ENCODE results near the gene TARS2.

Gene TARS2

DNA sequence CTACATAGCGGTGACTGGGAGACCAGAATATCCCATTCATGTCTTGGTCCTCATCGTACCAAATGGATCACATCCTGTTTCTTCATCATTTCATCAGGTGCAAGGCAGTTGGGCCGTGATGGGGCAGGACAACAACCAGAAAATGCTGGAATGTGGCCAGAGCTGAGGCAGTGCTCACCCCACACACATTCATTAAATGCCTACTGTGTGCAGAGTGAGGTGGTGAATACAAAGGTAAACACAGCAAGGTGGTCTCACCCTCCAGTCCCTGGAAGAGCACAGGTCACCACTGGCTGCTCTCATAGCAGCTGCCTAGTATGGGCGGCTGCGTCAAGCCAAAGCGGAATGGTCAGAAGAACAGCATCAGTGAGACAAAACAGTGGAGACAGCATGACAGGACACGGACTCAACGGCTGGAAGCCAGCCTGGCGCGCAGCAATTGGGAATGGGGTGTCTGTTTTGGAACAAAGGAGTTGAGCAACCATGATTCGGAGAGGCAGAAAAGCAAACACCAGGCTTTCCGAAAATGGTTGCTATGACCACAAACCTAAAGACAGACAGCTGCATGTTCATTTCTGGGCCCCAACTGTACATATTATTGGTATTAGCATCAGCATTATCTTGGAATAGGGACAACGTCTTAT is 56.4 kb downstream of the TARS2 start:
- no peak for DNase-seq

DNA sequence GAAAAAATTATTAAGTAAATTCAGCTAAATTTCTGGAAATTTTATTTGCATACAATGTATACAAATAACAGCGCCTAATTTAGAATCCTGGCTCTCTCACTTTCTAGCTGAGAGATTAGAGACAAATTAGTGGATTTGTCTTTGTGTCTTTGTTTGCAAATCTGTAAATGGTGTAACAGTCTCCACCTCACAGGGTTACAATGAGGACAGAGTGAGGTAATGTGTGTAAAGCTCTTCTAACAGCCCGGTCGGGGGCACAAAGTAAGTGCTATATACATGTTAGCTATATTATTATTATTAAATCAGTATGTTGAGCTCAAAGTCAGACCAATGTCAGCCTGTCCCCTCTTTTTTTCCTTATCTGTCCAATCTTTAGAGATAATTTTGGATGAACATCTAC is 57.0 kb downstream of the TARS2 start:
- no peak for DNase-seq

DNA sequence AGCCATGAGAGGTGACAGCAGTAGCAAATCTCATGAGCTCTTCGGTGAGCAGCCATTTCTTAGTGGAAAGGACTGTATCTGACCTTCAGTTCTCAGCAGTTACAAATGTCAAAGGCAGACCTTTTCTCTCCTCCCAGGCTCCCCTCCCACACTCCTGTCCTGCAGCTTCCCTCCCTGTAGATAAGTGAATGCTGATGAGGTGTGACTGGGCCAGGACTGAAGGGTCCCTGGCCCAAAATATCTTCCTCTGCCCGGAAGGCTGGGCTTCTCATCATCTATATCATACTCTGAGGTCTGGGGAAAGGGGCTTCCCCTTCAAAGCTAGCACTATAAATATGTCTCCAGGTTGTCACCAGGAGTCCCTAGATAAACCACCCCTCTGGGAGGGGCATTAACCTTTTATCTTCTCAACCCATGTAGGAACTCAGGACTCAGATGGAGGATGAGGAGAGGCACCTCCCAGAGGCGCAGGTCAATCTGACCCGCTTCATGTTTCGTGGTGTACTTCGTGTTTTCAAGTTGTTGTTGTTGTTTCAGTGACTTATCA is 58.3 kb downstream of the TARS2 start:
- no peak for DNase-seq

GRCh38 chr1:150546294-150546937 is 59.2 kb downstream of the TARS2 start:
- DNase-seq = no peak

GRCh38 chr1:150548324-150548631 is 61.1 kb downstream of the TARS2 start:
- DNase-seq = no peak

GRCh38 chr1:150548632-150549495 is 61.6 kb downstream of the TARS2 start, which contains the start of gene ADAMTSL4:
Gene ADAMTSL4, plus strand, starts transcription at chr1:150549408. Its CDS starts 2,881 bp downstream, at chr1:150552289.
- DNase-seq = peak; percentile 69

DNA sequence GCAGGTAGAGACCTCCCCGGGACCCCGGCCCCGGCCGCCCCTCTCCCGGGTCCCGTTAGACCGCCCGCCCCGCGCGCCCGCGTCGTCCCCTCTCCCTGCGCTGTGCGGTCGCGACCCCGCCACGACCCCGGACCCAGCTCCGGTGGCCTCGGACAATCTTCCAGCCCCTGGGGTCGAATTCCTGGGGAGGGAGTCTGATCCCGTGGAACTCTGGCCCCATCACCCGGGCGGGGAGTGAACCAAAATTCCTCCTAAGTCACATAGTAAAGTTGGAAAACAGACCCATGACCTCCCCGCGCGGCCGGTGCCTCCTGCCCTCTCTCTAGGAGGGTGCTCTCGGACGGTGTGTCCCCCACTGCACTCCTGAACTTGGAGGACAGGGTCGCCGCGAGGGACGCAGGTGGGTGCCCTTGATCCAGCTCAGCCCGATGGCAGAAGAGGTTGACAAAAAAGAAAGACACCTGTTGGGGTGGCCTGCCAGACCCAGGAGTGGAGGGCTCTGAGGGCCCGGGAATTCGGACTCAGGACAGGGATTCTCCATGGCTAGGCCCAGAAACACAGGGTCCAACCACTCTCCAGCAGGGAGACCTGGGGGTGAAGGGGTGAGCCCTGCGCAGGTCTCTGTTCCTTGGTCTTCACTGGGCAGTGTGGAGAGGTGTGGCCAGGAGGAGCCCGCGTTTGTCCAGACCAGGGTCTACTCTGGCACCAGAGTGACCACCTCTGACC is 62.4 kb downstream of the TARS2 start:
- no peak for DNase-seq

GRCh38 chr1:150550222-150551050 is 63.2 kb downstream of the TARS2 start:
- no peak for DNase-seq

DNA sequence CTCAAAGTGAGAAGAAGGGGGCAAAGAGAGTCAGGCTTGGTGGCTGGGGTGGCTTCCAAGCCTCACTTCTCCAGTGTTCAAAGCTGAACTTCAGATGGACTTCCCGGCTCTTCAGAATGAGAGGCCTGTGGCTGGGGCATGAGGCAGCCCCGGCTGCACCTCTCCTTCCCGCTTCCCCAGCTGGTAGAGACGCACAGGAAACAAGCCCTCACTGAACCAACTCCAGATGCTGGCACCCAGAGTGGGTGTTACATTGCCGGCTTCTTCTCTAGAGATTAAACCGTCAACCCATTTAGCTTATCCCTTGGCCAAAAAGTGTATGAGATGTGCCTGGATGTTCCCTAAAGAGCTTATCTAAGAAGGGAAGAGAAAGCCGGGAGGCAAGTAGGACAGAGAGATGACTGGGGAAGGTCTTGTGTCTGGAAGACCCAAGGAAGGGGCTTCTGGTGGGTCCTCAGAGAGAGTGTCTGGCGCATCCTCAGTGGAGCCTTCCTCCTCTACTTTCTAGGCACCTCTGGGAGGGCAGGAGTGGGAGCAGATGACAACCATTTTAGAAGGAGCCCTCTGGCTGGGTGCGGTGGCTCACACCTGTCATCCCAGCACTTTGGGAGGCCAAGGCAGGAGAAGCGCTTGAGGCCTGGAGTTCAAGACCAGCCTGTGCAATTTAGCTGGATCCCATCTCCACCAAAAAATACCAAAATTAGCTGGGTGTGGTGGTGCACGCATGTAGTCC is 64.0 kb downstream of the TARS2 start:
- DNase-seq = peak; percentile 49

- no peak for DNase-seq
Observed at GRCh38 chr1:150551784-150552127, 64.5 kb downstream of the TARS2 start.

DNA sequence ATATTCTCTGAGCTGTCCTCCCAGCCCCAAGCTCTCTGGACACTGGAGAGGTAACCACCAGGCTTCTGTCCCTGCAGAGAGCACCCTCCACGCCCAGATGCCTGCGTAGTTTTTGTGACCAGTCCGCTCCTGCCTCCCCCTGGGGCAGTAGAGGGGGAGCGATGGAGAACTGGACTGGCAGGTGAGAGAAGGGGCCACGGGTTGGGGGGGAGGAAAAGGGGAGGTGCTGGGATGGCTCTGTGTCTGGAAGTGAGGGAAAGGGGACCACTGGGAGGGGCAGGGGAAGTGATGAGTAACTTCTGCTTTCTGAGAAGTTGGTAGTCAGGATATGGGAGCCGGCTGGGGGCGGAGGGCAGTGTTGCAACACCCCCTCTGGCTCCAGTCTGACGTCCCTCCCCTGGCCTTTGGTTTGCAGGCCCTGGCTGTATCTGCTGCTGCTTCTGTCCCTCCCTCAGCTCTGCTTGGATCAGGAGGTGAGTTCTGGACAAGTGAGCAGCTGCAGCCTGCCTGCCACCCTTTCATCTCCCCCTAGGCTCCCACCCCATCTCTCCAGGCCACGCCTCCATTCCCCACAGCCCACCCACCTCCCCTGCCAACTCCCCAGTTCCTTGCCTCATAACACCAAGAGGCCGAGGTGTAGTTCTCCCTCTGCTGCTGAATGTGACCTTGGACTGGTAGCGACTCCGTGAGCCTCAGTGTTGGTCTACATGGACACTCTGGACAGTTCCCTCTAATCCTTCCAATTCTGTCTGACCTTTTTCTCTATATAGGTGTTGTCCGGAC is 65.1 kb downstream of the TARS2 start:
- peak; percentile 55 for DNase-seq

- DNase-seq = no peak
Observed at GRCh38 chr1:150552911-150553289, 65.7 kb downstream of the TARS2 start.

- DNase-seq = no peak
Observed at GRCh38 chr1:150553392-150554085, 66.3 kb downstream of the TARS2 start.

DNA sequence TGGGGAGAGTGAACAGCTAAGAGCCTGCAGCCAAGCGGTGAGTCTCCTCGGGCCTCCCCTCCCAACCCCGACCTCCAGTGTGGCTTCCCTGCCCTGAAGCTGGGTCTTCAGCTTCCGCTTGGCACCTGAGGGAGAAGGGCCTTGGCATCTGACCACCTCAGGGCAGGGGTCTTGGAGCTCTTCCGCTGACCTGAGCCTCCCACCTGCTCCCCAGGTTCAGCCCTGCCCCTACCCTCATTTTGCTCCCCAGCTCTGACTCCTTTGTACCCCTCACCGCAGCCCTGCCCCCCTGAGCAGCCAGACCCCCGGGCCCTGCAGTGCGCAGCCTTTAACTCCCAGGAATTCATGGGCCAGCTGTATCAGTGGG is 66.8 kb downstream of the TARS2 start:
- DNase-seq = no peak

DNA sequence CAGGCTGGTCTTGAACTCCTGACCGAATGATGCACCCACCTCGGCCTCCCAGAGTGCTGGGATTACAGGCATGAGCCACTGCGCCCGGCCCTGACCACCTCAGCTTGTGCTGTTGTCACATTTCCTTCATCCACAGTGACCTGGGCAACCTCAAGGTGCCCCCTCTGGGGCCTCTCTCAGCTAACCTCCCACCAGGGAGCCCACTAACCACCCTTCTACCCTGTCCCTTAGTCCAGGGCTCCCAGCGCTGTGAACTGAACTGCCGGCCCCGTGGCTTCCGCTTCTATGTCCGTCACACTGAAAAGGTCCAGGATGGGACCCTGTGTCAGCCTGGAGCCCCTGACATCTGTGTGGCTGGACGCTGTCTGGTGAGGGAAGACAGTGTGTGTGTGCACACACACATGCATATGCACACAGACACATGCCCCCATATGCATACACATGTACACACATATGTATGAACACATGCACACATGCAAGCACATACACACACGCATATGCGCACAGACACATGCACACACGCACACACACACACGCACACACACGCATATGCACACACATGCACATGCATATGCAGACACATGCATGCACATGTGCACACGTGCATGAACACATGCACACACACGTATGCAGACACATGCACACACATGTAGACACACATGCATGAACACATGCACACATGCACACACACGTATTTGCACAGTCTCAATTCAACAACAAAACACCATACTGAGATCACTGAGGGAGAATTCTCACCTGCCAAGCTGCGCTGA is 68.2 kb downstream of the TARS2 start:
- no peak for DNase-seq

GRCh38 chr1:150555971-150556865 is 69.0 kb downstream of the TARS2 start:
- no peak for DNase-seq

DNA sequence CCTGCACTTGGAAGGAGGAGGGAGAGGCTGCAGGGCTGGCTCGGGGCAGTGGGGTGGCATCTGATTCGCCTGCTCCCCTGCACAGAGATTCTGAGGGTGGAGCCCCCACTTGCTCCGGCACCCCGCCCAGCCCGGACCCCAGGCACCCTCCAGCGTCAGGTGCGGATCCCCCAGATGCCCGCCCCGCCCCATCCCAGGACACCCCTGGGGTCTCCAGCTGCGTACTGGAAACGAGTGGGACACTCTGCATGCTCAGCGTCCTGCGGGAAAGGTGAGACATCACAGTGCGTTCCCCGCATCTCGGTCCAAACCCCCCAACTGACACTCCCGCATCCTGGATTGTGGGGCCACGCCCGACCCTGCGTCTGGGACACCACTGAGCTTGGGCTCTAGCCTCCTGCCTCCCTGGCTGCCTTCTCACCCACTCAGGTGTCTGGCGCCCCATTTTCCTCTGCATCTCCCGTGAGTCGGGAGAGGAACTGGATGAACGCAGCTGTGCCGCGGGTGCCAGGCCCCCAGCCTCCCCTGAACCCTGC is 69.9 kb downstream of the TARS2 start:
- no peak for DNase-seq

All from stimulated activated CD8-positive, alpha-beta memory T cell treated with anti-CD3 and anti-CD28 coated beads, Interleukin-4, amount 100 ng/mL, for 48 hours (primary cell).